Fibroblast of mammary gland (primary cell): ENCODE results near the gene TGFA.

Experiments used
- DNase-seq: peaks from one replicate; pipeline ENCODE4 v3.0.0-alpha.2; 2010; ENCODE audit warnings: low read depth
- H3K4me3 ChIP-seq: 2 replicates; pipeline ENCODE4 v1.5.1; 2011; ENCODE audit warnings: low read depth, mild to moderate bottlenecking, low read length, moderate library complexity; ENCODE audit not compliant: control insufficient read depth
- CTCF ChIP-seq: conservative IDR thresholded peaks from 2 replicates; pipeline ENCODE4 v1.5.1; 2011; ENCODE audit warnings: low read depth, low read length, inconsistent platforms; ENCODE audit not compliant: control insufficient read depth, insufficient read depth

The TGFA gene

GRCh38 chr2:70565039-70565731 is 11.6 kb upstream of the TGFA start:
- DNase-seq: no peak
- no peak overlapping the region for H3K4me3 ChIP-seq
- TF ChIP-seq CTCF: no peak

GRCh38 chr2:70561893-70562292 is 8.3 kb upstream of the TGFA start:
- no peak for DNase-seq
- no peak overlapping the region for H3K4me3 ChIP-seq
- no peak for TF ChIP-seq CTCF

GRCh38 chr2:70560442-70560841 is 6.8 kb upstream of the TGFA start:
- no peak for DNase-seq
- no peak overlapping the region for H3K4me3 ChIP-seq
- TF ChIP-seq CTCF: no peak

- H3K4me3 ChIP-seq: no peak overlapping the region
- DNase-seq: no peak
- no peak for TF ChIP-seq CTCF
Observed at GRCh38 chr2:70560040-70560439, 6.4 kb upstream of the TGFA start.

- TF ChIP-seq CTCF: no peak
- H3K4me3 ChIP-seq: no peak overlapping the region
- DNase-seq: no peak
Observed at GRCh38 chr2:70558195-70558808, 4.7 kb upstream of the TGFA start.

- DNase-seq: no peak
- TF ChIP-seq CTCF: no peak
- no peak overlapping the region for H3K4me3 ChIP-seq
Observed at GRCh38 chr2:70557171-70557838, 3.7 kb upstream of the TGFA start.
